Vagina (tissue), 2 donors: Measurements from ENCODE around the gene ADGRB2.

Experiments used
- CTCF ChIP-seq, 3 experiments: fragments of 450-650 bp in 2 of 3; fragments of 200-600 bp in 1 of 3; sonication (generic) in 1 of 3; IDR thresholded peaks; one replicate each; pipeline ENCODE4 v1.5.1; 2017 to 2019; ENCODE audit warnings: antibody characterized with exemption in 3 of 3, mild to moderate bottlenecking in 2 of 3, moderate library complexity in 2 of 3
- POLR2A ChIP-seq, 2 donors: fragments of 450-650 bp; IDR thresholded peaks; one replicate each; pipeline ENCODE4 v1.6.1; 2017; ENCODE audit warnings: antibody characterized with exemption in 2 of 2, mild to moderate bottlenecking in 2 of 2, moderate library complexity in 2 of 2

- TF ChIP-seq CTCF (IDR thresholded peaks at IDR 0.05) = no peak
- TF ChIP-seq POLR2A (IDR thresholded peaks at IDR 0.05) = no peak
Measured at GRCh38 chr1:31768407-31768907, 4.3 kb upstream of the ADGRB2 start.
